PC-3 (cell line): ENCODE measurements around the gene STEAP2.

Source experiments
- CTCF ChIP-seq: fragments of 300-600 bp; sonication (generic); conservative IDR thresholded peaks from 2 replicates; pipeline ENCODE4 v1.5.1; 2017; ENCODE audit warnings: antibody characterized with exemption, low read depth, mild to moderate bottlenecking, low read length
- EZH2phosphoT487 ChIP-seq: fragments of 300-600 bp; sonication (generic); IDR thresholded peaks from 2 replicates; pipeline ENCODE4 v1.6.1; 2018; ENCODE audit warnings: mild to moderate bottlenecking, antibody characterized with exemption, low read length, borderline replicate concordance

GRCh38 chr7:90188281-90188680, 23.3 kb upstream of the STEAP2 start:
- TF ChIP-seq CTCF (no peak), EZH2phosphoT487 (no peak)
